ENCODE measurements around the gene SLC16A13. TPM values are rescaled to one million over a fixed set of nuclear protein-coding genes. Genes with fewer than 3 reads are reported as not detected.

SLC16A13 gene
- total and polyA plus RNA-seq, 2 of the 8 experiments (the other 6 are each of a cell fraction or from before 2014, with no cell fraction given) = 5.4 to 5.8 TPM

GRCh38 chr17:7014995-7015958 is 20.5 kb upstream of the SLC16A13 start (continued):
- TF ChIP-seq SAP30 (IDR thresholded peaks at IDR 0.05; ENCODE audit: insufficient read depth, insufficient replicate concordance, low read length) = peak; percentile 49

All from H1 (cell line).